Right renal pelvis (tissue), 4 donors: ENCODE results near the gene LRRC10B. TPM values are rescaled to one million over a fixed set of nuclear protein-coding genes. Genes with fewer than 3 reads are reported as not detected.

Experiments used
- DNase-seq, 4 donors: peaks; one replicate each; pipeline ENCODE4 v3.0.0-alpha.2; 2013; ENCODE audit warnings: low read depth in 4 of 4, low spot score in 3 of 4, missing footprints in 1 of 4
- polyA plus RNA-seq, 4 donors: library from polyadenylated mRNA; unstranded; fragments of 120-200 nt; gene quantifications; one replicate each; pipeline ENCODE4 v1.2.1, GENCODE V29; 2013; ENCODE audit not compliant: insufficient read length in 4 of 4

LRRC10B gene
- polyA plus RNA-seq, 4 donors: 1.0 to 5.3 (median 1.4) TPM

DNA sequence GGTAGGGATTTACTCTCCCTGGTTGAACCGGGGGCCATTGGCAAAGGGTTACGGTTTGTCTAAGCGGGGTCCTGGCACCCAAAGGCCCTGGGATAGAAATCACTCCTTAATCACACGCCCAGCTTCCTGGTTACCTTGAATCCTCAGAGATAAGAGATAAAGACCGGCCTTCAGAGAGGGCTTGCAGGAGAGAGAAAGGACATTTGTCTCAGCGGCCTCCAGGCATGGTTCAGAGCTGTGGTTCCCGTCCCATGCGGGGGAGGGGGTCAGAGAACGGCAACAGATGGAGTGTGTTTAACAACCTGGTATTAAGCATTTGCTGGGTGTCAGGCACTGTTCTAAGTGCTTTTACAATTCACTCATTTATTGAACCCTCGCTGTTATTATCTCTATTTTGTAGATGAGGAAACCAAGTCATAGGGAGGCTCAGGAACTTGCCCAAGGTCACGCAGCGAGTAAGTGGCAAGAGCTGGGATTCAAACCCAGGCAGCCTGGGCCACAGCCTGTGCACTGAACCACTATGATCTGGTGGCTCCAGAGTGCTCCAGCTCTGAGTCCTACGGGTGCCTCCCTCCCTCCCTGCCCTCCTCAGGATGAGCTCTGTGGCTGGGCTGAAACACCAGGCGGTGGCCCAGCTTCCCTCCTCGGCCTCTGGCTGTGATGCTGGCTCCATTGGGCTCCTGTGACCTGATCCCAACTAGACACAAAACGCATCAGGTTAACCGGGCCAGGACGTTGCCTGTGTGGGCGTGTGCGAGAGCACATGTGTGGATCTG is 18.6 kb downstream of the LRRC10B start:
- DNase-seq: no peak

DNA sequence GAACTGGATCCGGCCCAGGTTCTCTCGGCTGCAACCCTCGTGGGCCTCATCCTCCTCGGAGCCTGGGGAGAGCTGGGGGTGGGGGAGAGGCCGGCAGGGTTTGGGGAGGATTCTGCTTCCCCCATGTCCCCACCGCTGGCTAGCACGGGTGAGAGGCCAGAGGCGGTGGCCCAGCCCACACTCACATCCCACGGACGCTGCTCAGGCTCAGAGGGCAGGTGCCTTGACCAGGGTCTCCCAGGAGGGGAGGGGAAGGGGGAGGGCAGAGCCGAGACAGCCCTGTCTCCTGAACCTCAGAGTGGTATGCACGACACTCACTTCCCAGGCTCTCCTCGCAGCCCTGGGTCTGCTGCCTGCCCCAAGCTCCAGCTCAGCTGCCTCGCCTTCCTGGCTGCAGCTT is 19.6 kb downstream of the LRRC10B start:
- no peak for DNase-seq

DNA sequence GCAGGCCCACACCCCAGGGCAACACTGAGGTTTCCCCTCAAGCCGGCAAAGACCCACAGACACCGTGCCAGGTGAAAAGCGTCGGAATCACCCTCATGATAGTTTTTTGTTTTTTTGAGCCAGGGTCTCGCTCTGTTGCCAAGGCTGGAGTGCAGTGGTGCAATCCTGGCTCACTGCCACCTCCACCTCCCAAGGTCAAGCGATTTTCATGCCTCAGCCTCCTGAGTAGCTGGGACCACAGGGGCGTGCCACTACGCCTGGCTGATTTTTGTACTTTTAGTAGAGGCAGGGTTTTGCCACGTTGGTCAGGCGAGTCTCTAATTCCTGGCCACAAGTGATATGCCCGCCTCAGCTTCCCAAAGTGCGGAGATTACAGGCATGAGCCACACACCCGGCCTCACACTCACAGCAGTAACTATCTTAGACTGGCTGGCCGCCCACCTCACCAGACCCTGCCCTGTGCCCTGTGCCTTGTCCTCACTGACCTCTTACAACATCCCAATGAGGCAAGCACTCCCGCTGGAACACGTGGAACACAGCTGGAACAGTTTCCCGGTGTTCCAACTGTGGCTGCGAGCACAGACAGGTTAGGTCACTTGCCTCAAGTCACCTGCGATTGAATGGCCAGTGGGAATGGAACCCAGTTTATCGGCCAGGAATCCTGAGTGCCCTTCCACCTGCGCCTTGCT is 21.1 kb downstream of the LRRC10B start:
- DNase-seq: no peak

DNA sequence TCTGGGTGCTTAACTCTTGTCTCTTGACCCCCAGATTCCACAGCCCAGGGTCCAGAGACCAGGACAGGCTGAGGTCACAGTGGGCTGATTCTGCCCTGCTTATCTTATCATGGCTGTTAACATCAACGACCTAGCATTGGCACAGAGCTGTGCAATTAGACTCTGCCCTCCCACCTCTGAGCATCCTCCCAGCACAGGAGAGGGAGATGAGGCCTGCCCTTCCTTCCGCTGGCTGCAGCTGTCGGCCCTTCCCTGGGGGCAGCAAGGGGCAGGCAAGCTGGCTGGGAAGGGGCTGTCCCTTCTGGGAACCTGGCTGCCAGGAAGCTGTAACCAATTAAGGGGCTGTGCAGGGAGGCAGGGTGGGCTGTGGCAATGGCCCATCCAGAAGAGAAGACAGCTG is 22.5 kb downstream of the LRRC10B start:
- no peak for DNase-seq

DNA sequence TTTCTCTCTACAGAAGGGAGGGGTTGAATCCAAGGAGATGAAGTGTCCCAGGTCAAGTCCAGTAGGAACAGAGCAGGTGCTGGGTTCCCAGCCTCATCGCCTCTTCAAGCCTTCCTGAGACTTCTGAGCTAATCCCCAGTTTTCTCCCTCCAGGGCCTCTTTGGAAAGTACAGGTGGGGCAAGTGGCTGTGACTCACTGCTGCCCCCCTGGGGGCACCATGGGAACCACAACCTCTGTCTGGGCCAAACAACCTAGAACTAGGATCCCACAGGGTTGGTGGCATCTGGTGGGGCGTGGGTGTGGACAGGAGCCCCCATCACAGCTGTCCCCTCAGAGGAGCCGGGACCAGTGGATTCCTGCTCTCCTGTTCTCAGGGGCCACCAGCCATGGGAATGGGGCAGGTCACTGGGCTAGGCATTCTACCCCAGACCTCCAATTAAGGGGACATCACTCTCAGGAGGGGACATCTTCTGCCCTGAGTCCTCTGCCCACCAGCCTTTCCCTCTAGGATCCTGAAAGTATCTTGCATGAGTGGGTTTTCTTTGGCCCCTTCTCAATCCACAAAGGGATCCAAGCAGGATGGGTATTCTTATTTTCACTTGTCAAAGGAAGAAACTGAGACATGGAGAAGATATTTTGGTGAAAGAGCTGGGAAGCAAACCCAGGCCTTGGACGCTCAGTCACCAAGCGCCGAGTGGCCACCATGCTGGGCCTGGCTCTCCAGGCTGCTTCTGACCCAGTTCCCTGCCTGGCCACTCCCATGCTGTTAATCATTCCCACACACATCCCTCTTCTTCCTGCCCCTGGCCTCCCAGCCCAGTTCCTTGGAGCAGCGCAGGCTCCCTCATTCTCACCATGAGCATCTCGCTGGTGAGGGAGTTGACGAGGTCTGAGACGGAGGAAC is 23.8 kb downstream of the LRRC10B start:
- no peak for DNase-seq

DNA sequence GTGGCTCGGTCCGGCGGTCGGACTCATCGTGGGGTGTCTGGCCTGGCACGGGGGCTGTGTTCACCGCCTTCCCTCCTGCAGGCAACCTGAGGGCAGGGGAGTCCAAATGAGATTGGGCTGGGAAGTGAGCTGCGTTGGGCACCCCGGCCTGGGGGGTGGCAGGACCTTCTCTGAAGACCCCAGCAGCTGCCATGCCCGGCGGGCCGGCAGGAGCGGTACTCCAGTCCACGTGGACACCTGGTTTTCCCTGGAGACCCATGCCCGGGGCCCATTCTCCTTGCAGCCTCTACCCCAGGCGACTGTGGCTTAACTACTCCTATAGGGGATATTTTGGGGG is 24.5 kb downstream of the LRRC10B start:
- no peak for DNase-seq

DNA sequence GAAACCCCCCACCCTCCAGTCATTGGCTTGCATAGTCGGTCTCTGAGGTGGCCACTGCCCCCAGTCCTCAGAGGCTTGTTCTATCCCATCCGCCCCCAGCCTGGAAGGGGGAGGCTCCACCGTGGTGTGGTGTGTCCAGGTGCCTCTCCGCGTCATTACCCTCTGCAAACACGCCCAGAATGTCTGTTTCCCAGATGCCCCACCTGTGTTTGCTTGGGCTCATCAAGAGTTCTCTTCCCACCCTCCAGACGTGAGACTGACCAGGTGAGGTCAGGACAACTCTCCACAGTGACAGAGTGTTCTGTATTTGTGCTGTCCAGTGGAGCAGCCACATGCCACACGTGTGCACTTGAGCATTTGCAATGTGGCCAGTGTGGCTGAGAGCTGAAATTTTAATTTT is 24.9 kb downstream of the LRRC10B start:
- DNase-seq: no peak

DNA sequence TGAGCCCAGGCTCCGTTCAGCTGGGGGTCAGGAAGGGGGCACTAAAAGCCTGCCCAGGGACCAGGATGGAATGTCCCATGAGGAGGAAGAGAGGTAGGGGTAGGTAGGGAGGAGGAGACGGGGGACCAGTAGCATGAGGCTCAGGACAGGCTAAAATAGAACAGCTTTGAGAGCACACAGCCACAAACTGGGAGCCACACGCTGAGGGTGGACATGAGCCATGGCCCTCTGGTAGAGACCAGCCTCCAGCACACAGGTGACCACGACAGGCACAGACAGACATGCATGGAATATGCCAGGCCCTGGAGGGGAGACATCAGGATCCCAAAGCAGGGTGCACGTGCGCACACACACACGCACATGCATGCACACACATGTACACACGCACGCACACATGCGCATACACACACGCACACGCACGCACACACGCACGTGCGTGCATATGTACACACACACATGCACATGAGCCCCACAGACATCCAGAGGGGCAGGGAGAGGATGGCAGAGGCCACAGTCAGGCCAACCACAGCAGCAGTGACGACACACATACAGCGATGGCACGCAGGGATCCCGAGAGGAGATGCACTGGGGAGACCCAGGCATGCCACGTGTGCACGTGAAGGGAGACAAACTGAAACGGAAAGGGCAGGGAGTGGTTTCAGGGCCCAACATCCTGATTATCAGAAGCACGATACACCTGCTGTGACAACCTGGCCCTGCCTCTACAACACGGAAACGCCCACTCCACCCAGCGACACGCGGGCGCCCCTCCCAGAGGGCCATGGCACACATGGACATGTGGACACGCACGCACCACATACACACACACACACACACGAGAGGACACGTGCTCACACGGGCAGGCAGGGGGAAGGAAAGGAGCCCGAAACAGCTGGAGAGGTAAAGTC is 25.7 kb downstream of the LRRC10B start:
- DNase-seq: no peak

DNA sequence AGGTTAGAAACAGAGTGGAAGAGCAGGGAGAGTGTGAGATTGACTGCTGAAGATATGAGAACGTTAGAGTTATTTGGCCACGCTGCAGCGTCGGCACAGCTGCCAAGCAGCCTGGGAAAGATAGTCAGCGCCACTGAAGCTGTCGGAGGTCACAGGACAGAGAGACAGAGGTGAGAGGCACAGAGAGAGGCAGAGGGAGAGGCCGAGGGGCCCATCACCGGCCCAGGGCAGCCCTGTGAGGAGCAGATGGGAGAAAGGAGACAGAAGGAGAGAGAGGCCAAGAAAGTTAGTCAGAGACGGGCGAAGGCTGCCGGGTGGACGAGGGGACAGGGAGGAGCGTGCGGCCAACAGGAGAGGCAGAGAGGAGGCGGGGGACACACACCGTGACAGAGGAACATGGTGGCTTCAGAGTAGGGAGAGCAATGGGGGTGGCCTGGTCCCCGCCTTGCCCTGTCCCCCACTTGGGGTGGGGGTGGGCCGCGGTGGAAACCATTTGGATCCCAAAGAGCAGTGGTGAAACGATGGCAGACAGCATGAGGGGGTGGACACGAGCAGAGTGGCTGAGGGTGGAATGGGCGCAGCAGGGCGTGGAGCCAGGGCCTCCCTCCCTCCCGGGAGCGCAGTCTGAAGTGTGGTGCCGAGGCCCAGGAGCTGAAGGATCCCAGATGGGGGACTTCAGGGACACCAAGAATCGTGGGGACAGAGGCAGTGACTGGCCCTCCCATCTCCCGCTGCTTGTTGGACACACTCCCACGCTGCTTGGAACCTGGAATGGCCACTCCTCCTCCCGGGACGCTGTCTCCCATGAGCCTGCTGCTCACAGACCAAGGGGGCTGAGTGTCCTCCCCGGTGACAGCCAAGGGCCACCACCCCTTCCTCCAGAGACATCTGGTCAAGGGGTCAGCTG is 26.6 kb downstream of the LRRC10B start:
- no peak for DNase-seq

DNA sequence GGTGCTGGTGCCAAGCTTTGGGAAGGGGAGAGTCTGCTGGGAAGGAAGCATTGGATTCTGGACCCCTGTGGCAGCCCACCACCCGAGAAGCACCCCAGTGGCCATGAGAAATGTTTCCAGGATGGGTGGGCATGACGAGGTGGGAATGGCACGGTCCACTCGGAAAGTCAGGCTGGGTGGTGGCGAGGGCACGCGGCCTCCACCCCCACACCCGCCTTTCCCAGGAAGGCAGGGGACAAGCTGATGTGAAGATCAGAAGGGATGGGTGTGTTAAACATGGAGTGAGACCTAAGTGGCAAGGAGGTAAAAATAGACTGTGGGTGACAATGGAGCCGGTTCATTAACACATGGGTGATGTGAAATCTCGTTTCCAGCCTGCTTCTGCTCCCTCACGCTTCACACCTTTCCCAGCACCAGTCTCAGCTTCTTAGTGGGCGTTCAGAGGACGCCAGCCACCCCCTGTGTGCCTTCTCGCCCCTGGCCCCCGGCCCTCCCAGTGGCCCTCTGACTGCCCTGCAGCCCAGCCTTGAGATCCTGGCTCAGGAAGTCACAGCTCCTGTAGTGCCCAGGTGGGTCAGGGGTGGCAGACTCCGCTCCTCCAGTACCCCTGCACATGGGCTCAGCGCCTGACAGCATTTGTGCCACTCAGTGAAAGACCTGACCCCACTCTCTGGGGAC is 27.6 kb downstream of the LRRC10B start:
- DNase-seq: no peak

DNA sequence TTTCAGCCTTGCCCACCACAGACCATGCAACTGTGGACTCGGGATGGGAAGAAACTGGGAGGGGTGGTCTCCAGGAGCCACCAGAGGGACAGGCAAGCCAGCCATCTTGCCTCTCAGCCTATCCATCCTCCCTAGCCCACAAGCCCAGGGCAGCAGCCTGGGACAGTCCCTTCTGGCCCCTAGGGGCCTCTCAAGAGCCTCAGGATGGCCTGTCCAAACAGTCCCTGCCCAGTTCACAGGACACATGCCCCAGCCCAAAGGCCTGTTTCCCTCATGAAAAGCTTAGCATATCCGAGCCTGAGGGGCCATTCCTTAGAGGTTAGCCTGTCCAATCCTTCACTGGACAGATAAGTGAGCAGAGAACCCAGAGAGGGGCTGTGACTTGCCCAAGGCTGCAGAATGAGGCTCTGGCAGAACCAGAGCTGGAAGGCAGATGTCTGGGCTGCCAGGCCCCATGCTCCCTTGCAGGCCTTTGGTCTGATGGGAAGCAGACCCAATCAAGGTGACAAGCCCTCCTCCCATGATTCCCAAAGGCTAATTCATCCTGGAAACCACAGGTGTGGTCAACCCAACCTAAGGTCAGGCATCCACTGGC is 28.2 kb downstream of the LRRC10B start:
- DNase-seq: no peak

DNA sequence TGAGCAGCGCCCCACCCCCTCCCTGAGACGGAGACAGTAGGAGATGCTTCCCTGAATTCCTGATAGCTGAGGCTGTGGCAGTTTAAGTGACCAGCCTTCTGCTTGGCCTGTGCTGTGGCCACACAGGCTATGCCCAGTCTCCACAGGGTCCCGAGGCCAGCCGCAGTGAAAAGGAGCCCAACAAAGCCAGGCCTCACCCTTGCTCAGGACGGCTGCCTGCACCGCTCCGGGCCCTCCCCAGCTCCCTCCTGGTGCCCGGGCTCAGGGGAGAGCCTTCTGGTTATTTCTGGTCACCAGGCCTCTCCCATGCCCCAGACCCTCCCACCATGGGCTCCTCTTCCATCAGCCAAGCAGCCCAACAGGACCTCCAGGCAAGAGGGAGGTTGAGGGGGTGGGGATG is 28.8 kb downstream of the LRRC10B start:
- DNase-seq: no peak

DNA sequence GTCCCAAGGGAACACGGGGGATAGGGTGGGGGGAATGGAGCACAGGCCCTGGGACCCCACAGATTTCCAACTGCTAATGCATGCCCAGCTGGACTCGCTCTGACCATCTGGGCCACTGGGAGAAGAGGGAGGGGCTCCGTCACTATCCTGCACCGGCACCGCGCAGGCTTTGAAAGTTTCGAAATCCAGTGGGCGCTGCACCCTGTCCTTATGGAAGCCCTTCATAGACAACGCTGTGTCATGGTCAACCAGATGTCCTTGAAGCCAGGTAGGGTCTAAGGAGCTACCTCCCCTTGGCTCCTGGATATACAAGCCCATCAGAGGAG is 30.1 kb downstream of the LRRC10B start:
- no peak for DNase-seq

DNA sequence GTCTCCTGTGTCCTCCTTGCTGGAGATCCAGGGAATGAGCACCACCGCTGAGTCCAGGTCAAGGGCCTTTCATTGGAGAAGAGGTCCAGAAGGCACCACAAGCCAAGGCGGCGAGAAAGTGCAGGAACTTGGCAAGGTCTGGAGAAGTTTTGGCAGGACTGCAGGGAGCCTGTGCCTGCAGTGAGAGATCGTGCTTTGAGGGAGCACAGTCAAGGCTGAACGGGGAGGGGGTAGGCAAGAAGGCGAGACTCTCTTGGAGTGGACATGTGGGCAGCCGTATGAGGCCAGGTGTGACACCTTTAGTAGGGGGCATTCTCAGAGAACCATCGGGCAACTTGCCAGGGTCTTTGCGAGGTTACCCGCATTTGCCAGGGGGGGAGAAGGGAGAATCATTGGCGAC is 30.5 kb downstream of the LRRC10B start:
- no peak for DNase-seq

DNA sequence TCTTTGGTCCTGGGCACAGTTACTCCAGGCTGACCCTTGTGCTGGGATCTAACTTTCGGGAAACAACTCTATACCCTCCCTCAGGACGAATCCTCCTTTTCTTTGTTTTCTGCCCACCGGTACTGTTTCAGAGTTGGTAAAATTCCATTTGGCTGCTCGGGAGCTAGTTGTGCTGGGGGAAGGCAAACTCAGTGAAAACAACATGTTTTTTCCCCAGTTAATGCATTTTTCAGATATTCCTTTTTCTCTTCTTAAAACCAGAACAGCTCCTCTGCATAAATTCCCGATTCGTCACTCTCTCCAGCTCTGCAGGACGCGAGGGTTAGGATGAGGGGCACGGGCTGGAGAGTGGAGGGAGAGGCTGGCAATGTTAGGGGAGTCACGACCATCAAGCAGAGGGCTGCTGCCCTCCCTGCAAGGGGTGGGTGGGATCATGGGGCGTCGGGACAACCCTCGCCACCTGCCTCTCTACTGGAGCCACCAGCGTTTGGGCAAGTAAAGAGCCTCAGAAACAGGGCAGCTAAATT is 31.3 kb downstream of the LRRC10B start:
- no peak for DNase-seq

DNA sequence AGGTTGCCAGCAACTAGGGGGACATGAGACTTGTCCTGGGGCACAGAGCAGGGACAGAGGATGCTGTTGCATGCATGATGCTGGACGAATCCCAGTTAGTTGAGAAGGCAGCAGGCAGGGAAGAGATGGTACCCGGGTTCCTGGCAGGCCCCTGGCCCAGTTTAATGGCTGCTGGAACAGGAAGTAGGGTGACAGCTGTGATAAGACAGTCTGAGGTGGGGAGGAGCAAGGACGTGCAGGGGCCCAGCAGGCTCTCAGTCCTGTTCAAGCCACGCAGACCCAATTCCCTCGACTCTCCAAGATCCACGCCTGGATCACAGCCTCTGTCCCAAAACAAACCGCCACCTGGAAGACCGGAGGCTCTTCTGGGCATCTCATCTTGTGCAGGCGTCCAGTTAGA is 32.0 kb downstream of the LRRC10B start:
- DNase-seq: no peak

DNA sequence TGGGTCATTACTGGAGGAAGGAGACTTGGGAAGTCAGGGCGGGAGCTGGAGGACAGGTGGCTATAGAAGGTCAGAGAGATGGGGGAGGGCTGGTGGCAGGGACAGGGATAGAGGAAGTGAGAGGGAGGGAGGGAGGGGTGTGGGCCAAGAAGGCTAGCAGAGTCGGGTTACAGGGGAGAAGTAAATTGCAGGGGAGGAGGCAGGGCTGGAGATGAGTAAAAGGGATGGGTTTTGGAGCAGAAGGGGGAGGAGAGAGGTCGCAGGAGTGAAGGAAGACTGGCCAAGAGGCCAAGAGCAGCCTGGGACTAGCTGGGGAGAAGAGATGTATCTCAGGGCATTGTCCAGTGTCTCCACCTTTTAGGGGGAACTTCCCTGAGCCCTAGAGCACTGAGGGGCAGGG is 33.0 kb downstream of the LRRC10B start:
- no peak for DNase-seq

DNA sequence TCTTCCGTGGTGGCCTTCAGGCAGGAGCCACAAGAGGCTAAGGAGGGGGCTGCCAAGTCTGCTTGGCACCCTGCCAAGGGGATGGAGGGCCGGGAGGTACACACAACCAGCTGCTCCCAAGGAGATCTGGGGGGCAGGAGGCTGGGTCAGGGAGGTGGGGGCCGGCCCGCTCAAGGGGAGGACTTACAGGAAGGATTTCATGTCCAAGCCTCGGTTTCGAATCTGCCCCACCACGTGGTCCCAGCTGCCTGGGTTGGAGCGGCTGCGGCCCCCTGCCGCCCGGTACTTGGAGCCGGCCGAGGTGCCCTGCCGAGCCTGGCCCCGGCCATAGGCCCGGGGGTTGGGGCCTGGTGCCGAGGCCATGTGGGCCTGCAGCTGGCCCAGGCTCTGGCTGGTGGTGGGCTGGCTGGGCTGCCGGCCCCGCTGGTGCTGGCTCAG is 33.5 kb downstream of the LRRC10B start:
- DNase-seq: no peak
